Gastrocnemius medialis (tissue), 4 donors: ENCODE results near the gene LOXL3.

Source experiments
- POLR2A ChIP-seq, 2 donors: fragments of 450-650 bp; IDR thresholded peaks; one replicate each; pipeline ENCODE4 v1.6.1; 2017; ENCODE audit warnings: antibody characterized with exemption in 2 of 2, mild to moderate bottlenecking in 2 of 2, moderate library complexity in 2 of 2
- TF ChIP-seq, protein P1 (sequence below), 5 experiments: fragments of 450-650 bp in 3 of 5; fragments of 200-600 bp in 2 of 5; sonication (generic) in 2 of 5; IDR thresholded peaks in 4 of 5; conservative IDR thresholded peaks in 1 of 5; 1 replicate in 4 of 5; 2 replicates in 1 of 5; pipeline ENCODE4 v1.5.1; 2016 to 2019; ENCODE audit warnings: antibody characterized with exemption in 5 of 5, mild to moderate bottlenecking in 3 of 5, moderate library complexity in 3 of 5

DNA sequence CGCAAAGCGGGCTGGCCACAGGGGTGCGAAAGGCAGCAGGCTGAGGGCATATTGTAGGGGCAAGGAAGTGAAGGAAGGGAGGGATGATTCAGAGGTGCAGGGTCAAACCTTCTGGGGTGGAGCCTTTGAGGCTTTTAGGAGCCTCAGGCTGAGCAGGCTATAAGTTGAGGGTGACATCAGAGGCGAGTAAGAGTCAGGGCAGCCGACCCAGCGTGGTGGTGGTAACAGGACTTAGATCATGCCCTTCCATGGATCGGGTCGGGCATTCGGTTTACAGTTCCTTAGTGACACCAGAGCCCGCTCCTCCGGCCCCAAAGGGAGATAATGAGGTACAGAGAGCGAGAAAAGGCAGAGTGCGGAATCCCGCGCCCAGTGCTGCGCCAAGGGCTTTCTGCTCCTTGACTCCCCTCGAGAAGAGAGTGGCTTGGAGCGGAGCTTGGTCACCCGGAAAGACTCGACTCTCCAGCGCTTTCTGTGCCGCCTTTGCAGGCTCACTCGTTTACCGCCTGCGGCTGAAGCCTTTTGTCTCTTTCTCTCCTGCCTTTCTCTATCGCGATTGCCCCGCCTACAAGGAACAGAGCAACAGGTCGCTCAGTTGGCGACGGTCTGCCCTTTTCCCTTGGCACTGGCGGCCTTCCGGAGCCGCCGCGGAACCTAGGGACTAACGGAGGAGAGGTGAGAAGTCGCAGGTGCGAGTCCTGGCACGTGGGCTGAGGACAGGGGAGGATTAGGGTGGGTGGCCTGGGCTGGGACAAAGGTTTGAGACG, 55.1 kb downstream of the LOXL3 start:
- TF ChIP-seq, protein P1, sequence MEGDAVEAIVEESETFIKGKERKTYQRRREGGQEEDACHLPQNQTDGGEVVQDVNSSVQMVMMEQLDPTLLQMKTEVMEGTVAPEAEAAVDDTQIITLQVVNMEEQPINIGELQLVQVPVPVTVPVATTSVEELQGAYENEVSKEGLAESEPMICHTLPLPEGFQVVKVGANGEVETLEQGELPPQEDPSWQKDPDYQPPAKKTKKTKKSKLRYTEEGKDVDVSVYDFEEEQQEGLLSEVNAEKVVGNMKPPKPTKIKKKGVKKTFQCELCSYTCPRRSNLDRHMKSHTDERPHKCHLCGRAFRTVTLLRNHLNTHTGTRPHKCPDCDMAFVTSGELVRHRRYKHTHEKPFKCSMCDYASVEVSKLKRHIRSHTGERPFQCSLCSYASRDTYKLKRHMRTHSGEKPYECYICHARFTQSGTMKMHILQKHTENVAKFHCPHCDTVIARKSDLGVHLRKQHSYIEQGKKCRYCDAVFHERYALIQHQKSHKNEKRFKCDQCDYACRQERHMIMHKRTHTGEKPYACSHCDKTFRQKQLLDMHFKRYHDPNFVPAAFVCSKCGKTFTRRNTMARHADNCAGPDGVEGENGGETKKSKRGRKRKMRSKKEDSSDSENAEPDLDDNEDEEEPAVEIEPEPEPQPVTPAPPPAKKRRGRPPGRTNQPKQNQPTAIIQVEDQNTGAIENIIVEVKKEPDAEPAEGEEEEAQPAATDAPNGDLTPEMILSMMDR (IDR thresholded peaks at IDR 0.05 in 4 of 5, conservative IDR thresholded peaks at IDR 0.05 in 1 of 5): no peak
- no peak for TF ChIP-seq POLR2A (IDR thresholded peaks at IDR 0.05)
